Fibroblast of lung (primary cell): ENCODE measurements around the gene HHIPL1. TPM values are rescaled to one million over a fixed set of nuclear protein-coding genes. Genes with fewer than 3 reads are reported as not detected.

Source experiments
- DNase-seq, 2 donors: peaks; one replicate each; pipeline versions ENCODE4 v3.0.0 to v3.0.0-alpha.2; 2010; ENCODE audit warnings: low read depth in 2 of 2
- H2AFZ ChIP-seq: 2 replicates; pipeline ENCODE4 v1.5.1; 2012; ENCODE audit warnings: low read length, control low read depth, inconsistent platforms
- H3K27ac ChIP-seq: 2 replicates; pipeline ENCODE4 v1.5.1; 2011; ENCODE audit warnings: low read length, control low read depth; ENCODE audit not compliant: insufficient read depth
- H3K27me3 ChIP-seq: 2 replicates; pipeline ENCODE4 v1.5.1; 2011; ENCODE audit warnings: mild to moderate bottlenecking, low read length; ENCODE audit not compliant: control insufficient read depth, insufficient read depth
- H3K36me3 ChIP-seq: 2 replicates; pipeline ENCODE4 v1.5.1; 2011; ENCODE audit warnings: low read length; ENCODE audit not compliant: control insufficient read depth, insufficient read depth
- H3K4me1 ChIP-seq: 2 replicates; pipeline ENCODE4 v1.5.1; 2011; ENCODE audit warnings: low read length; ENCODE audit not compliant: control insufficient read depth, insufficient read depth; ENCODE audit errors: extremely low read depth
- H3K4me2 ChIP-seq: 2 replicates; pipeline ENCODE4 v1.5.1; 2011; ENCODE audit warnings: low read length, control low read depth; ENCODE audit not compliant: insufficient read depth; ENCODE audit errors: extremely low read depth
- H3K4me3 ChIP-seq, 4 experiments: fragments of 200-600 bp in 1 of 4; sonication (generic) in 1 of 4; replicated peaks in 1 of 4; 2 replicates each; pipeline ENCODE4 v1.5.1; 2011 to 2016; ENCODE audit warnings: low read length in 4 of 4, low read depth in 3 of 4, mild to moderate bottlenecking in 3 of 4, control low read depth in 2 of 4, inconsistent platforms in 1 of 4, mixed read lengths in 1 of 4; ENCODE audit not compliant: insufficient read depth in 1 of 4; ENCODE audit errors: control extremely low read depth in 1 of 4
- H3K79me2 ChIP-seq: 2 replicates; pipeline ENCODE4 v1.5.1; 2012; ENCODE audit warnings: mild to moderate bottlenecking, low read length, inconsistent platforms; ENCODE audit not compliant: control insufficient read depth, insufficient read depth
- H3K9ac ChIP-seq: 2 replicates; pipeline ENCODE4 v1.5.1; 2011; ENCODE audit warnings: mild to moderate bottlenecking, low read length, control low read depth; ENCODE audit not compliant: insufficient read depth
- H3K9me3 ChIP-seq: 2 replicates; pipeline ENCODE4 v1.5.1; 2012; ENCODE audit warnings: low read depth, low read length; ENCODE audit not compliant: control insufficient read depth, insufficient read depth
- H4K20me1 ChIP-seq: 2 replicates; pipeline ENCODE4 v1.5.1; 2011; ENCODE audit warnings: low read length; ENCODE audit not compliant: control insufficient read depth, insufficient read depth; ENCODE audit errors: extremely low read depth
- CTCF ChIP-seq, 2 donors: IDR thresholded peaks in 1 of 2; conservative IDR thresholded peaks in 1 of 2; 1 replicate in 1 of 2; 2 replicates in 1 of 2; pipeline ENCODE4 v1.5.1; 2011 to 2012; ENCODE audit warnings: low read length in 2 of 2, control low read depth in 1 of 2, inconsistent platforms in 1 of 2, low read depth in 1 of 2, mild to moderate bottlenecking in 1 of 2
- EZH2 ChIP-seq: IDR thresholded peaks from 2 replicates; pipeline ENCODE4 v1.5.1; 2012; ENCODE audit warnings: low read length, control low read depth, mild to moderate bottlenecking; ENCODE audit errors: missing control alignments
- polyA plus RNA-seq, 2 donors: library from polyadenylated mRNA; depleted of rRNA in 1 of 2; stranded (reverse) in 1 of 2; unstranded in 1 of 2; fragments of >200 nt; gene quantifications; 2 replicates each; pipeline ENCODE4 v1.2.1, GENCODE V29; 2011 to 2012; ENCODE audit warnings: missing spikeins in 1 of 2
- total RNA-seq: library from RNA; depleted of rRNA; stranded (reverse); fragments of >200 nt; gene quantifications from 2 replicates; pipeline ENCODE4 v1.2.1, GENCODE V29; 2014

Gene HHIPL1
- total and polyA plus RNA-seq, 2 donors (not counting 1 experiment from before 2014, with no cell fraction given), result 1.5 to 9.9 TPM

GRCh38 chr14:99708449-99708848 lies 63.5 kb downstream of the HHIPL1 start:
- no peak overlapping the region for H3K4me3 ChIP-seq
- H4K20me1 ChIP-seq, result no peaks in the 10 kb centered on the region
- no peak overlapping the region for H3K27ac ChIP-seq
- no peaks in the 10 kb centered on the region for H3K36me3 ChIP-seq
- H3K27me3 ChIP-seq, result no peaks in the 10 kb centered on the region
- no peak for DNase-seq
- H3K79me2 ChIP-seq, result no peaks in the 10 kb centered on the region
- H2AFZ ChIP-seq, result no peak overlapping the region
- H3K9ac ChIP-seq, result no peak overlapping the region
- TF ChIP-seq CTCF (conservative IDR thresholded peaks at IDR 0.05 in 1 of 2, IDR thresholded peaks at IDR 0.05 in 1 of 2; ENCODE audit: low read depth in 1 of 2, low read length in 2 of 2) (no peak), EZH2 (no peak)
- H3K4me1 ChIP-seq, result no peaks in the 10 kb centered on the region
- H3K4me2 ChIP-seq, result no peak overlapping the region
- H3K9me3 ChIP-seq, result no peaks in the 10 kb centered on the region

GRCh38 chr14:99713972-99714371 lies 69.0 kb downstream of the HHIPL1 start:
- TF ChIP-seq CTCF (conservative IDR thresholded peaks at IDR 0.05 in 1 of 2, IDR thresholded peaks at IDR 0.05 in 1 of 2; ENCODE audit: low read depth in 1 of 2, low read length in 2 of 2) (no peak), EZH2 (no peak)
- H2AFZ ChIP-seq, result no peak overlapping the region
- DNase-seq, result no peak
- H3K27me3 ChIP-seq, result no peaks in the 10 kb centered on the region
- H4K20me1 ChIP-seq, result no peaks in the 10 kb centered on the region
- H3K79me2 ChIP-seq, result no peaks in the 10 kb centered on the region
- no peaks in the 10 kb centered on the region for H3K9me3 ChIP-seq
- H3K4me2 ChIP-seq, result no peak overlapping the region
- H3K36me3 ChIP-seq, result no peaks in the 10 kb centered on the region
- no peaks in the 10 kb centered on the region for H3K4me1 ChIP-seq
- H3K4me3 ChIP-seq, result no peak overlapping the region
- no peak overlapping the region for H3K27ac ChIP-seq
- H3K9ac ChIP-seq, result no peak overlapping the region

GRCh38 chr14:99715266-99716000 lies 70.5 kb downstream of the HHIPL1 start:
- TF ChIP-seq EZH2 (no peak), CTCF (conservative IDR thresholded peaks at IDR 0.05 in 1 of 2, IDR thresholded peaks at IDR 0.05 in 1 of 2; ENCODE audit: low read depth in 1 of 2, low read length in 2 of 2) (no peak)
- H3K27me3 ChIP-seq, result no peaks in the 10 kb centered on the region
- H3K9ac ChIP-seq, result no peak overlapping the region
- H2AFZ ChIP-seq, result no peak overlapping the region
- H3K4me3 ChIP-seq, result no peak overlapping the region
- H3K4me1 ChIP-seq, result no peaks in the 10 kb centered on the region
- H3K27ac ChIP-seq, result no peak overlapping the region
- no peaks in the 10 kb centered on the region for H3K36me3 ChIP-seq
- no peaks in the 10 kb centered on the region for H3K9me3 ChIP-seq
- no peak for DNase-seq
- H3K4me2 ChIP-seq, result no peak overlapping the region
- H4K20me1 ChIP-seq, result no peaks in the 10 kb centered on the region
- H3K79me2 ChIP-seq, result no peaks in the 10 kb centered on the region
